HL-60 (cell line): ENCODE results near the gene AKT1S1.

Experiments used
- GABPA ChIP-seq: IDR thresholded peaks from 2 replicates; pipeline ENCODE4 v1.6.1; 2012; ENCODE audit warnings: low read depth
- POLR2AphosphoS5 ChIP-seq: IDR thresholded peaks from 2 replicates; pipeline ENCODE4 v1.6.1; 2012; ENCODE audit warnings: low read depth
- TF ChIP-seq, protein P1 (sequence below): IDR thresholded peaks from 2 replicates; pipeline ENCODE4 v1.6.1; 2012; ENCODE audit warnings: low read depth; ENCODE audit not compliant: insufficient replicate concordance
- TF ChIP-seq, protein P2 (sequence below): IDR thresholded peaks from one replicate; pipeline ENCODE4 v1.5.1; 2011; ENCODE audit warnings: low read length, control low read depth, inconsistent platforms; ENCODE audit not compliant: insufficient read depth

DNA sequence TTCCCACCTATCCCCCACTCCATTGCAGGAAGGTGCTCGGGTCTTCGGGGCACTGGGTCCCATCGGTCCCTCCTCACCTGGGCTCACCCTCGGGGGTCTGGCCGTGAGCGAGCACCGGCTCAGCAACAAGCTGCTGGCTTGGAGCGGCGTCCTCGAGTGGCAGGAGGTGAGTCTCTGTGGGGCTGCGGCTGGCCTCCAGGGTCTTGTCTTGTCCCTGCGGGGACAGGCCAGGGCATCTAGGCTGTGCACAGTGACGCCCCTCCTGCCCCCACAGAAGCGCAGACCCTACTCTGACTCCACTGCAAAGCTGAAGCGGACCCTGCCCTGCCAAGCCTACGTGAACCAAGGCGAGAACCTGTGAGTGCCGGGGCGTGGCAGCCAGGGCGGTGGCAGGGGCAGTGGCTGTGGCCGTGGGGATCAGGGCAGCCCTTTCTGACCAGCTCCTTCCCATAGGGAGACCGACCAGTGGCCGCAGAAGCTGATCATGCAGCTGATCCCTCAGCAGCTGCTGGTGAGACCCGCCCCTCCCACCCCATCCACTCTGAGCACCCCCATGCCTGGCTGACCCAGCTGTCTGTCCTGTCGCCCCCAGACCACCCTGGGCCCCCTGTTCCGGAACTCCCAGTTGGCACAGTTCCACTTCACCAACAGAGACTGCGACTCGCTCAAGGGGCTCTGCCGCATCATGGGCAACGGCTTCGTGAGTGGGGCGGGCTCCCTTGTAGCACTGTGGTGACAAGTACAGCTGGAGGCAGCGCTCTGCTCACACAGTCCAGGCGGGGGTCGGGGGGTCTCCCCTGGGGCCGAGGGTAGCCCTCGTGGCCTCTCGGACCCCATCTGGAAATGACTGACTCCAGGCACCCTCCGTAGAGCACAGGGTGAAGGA, 22.5 kb downstream of the AKT1S1 start:
- TF ChIP-seq POLR2AphosphoS5 (no peak), GABPA (no peak)
- TF ChIP-seq, protein P1, sequence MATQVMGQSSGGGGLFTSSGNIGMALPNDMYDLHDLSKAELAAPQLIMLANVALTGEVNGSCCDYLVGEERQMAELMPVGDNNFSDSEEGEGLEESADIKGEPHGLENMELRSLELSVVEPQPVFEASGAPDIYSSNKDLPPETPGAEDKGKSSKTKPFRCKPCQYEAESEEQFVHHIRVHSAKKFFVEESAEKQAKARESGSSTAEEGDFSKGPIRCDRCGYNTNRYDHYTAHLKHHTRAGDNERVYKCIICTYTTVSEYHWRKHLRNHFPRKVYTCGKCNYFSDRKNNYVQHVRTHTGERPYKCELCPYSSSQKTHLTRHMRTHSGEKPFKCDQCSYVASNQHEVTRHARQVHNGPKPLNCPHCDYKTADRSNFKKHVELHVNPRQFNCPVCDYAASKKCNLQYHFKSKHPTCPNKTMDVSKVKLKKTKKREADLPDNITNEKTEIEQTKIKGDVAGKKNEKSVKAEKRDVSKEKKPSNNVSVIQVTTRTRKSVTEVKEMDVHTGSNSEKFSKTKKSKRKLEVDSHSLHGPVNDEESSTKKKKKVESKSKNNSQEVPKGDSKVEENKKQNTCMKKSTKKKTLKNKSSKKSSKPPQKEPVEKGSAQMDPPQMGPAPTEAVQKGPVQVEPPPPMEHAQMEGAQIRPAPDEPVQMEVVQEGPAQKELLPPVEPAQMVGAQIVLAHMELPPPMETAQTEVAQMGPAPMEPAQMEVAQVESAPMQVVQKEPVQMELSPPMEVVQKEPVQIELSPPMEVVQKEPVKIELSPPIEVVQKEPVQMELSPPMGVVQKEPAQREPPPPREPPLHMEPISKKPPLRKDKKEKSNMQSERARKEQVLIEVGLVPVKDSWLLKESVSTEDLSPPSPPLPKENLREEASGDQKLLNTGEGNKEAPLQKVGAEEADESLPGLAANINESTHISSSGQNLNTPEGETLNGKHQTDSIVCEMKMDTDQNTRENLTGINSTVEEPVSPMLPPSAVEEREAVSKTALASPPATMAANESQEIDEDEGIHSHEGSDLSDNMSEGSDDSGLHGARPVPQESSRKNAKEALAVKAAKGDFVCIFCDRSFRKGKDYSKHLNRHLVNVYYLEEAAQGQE, result no peak
- TF ChIP-seq, protein P2, sequence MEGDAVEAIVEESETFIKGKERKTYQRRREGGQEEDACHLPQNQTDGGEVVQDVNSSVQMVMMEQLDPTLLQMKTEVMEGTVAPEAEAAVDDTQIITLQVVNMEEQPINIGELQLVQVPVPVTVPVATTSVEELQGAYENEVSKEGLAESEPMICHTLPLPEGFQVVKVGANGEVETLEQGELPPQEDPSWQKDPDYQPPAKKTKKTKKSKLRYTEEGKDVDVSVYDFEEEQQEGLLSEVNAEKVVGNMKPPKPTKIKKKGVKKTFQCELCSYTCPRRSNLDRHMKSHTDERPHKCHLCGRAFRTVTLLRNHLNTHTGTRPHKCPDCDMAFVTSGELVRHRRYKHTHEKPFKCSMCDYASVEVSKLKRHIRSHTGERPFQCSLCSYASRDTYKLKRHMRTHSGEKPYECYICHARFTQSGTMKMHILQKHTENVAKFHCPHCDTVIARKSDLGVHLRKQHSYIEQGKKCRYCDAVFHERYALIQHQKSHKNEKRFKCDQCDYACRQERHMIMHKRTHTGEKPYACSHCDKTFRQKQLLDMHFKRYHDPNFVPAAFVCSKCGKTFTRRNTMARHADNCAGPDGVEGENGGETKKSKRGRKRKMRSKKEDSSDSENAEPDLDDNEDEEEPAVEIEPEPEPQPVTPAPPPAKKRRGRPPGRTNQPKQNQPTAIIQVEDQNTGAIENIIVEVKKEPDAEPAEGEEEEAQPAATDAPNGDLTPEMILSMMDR, result no peak
